Caco-2 (cell line): ENCODE data around the gene LOC128125822.

Experiments used
- BruUV-seq: library from RNA; stranded (reverse); fragments of 400-500 nt; replicated peaks from 2 replicates; lab custom pipeline; 2021; lab: Mats Ljungman, UMichigan
- CTCF ChIA-PET: fragments of 300-600 bp; sonication (Branson Sonifier 250); formaldehyde crosslinking; loops from one replicate; lab custom pipeline; 2022; ENCODE audit warnings: antibody characterized with exemption; lab: Charles Lee
- POLR2A ChIA-PET: fragments of 300-600 bp; sonication (Branson Sonifier 250); formaldehyde crosslinking; loops from one replicate; lab custom pipeline; 2022; ENCODE audit warnings: antibody characterized with exemption; lab: Charles Lee
- DNase-seq, 2 experiments: peaks; one replicate each; pipeline versions ENCODE4 v3.0.0 to v3.0.0-alpha.2; 2020 to 2022
- H3K27me3 ChIP-seq: replicated peaks from 2 replicates; pipeline ENCODE4 v1.6.0; 2011; ENCODE audit warnings: low read length; ENCODE audit not compliant: control insufficient read depth, insufficient read depth
- H3K36me3 ChIP-seq: 2 replicates; pipeline ENCODE4 v1.5.1; 2011; ENCODE audit warnings: low read length; ENCODE audit not compliant: control insufficient read depth, insufficient read depth
- H3K4me1 ChIP-seq: fragments of 250-450 bp; sonication (Bioruptor Pico); 2 replicates; pipeline ENCODE4 v1.5.1; 2020; ENCODE audit warnings: mild to moderate bottlenecking
- H3K4me3 ChIP-seq: 2 replicates; pipeline ENCODE4 v1.5.1; 2011; ENCODE audit warnings: low read depth, mild to moderate bottlenecking, control low read depth, low read length
- H3K9me3 ChIP-seq: fragments of 250-450 bp; sonication (Bioruptor Pico); 2 replicates; pipeline ENCODE4 v1.5.1; 2020; ENCODE audit warnings: mild to moderate bottlenecking, moderate library complexity
- H3K27ac Mint-ChIP-seq: one replicate; pipeline ENCODE4 v1.8.0; 2022; ENCODE audit warnings: mixed read lengths; ENCODE audit not compliant: unreplicated experiment
- H3K27me3 Mint-ChIP-seq: one replicate; pipeline ENCODE4 v1.8.0; 2022; ENCODE audit warnings: mixed read lengths; ENCODE audit not compliant: insufficient read depth, unreplicated experiment
- H3K36me3 Mint-ChIP-seq: one replicate; pipeline ENCODE4 v1.8.0; 2022; ENCODE audit warnings: mild to moderate bottlenecking, mixed read lengths; ENCODE audit not compliant: insufficient read depth, unreplicated experiment
- H3K4me1 Mint-ChIP-seq: one replicate; pipeline ENCODE4 v1.8.0; 2022; ENCODE audit warnings: low read depth, mixed read lengths; ENCODE audit not compliant: unreplicated experiment
- H3K4me3 Mint-ChIP-seq: one replicate; pipeline ENCODE4 v1.8.0; 2022; ENCODE audit warnings: mild to moderate bottlenecking, moderate library complexity, mixed read lengths; ENCODE audit not compliant: unreplicated experiment
- H3K9me3 Mint-ChIP-seq: one replicate; pipeline ENCODE4 v1.8.0; 2022; ENCODE audit warnings: mixed read lengths; ENCODE audit not compliant: unreplicated experiment
- CTCF ChIP-seq, 2 experiments: fragments of 200-600 bp in 1 of 2; IDR thresholded peaks; 1 replicate in 1 of 2; 2 replicates in 1 of 2; pipeline versions ENCODE4 v1.5.1 to v1.8.0; 2011 to 2022; ENCODE audit warnings: antibody characterized with exemption in 1 of 2, control low read depth in 1 of 2, inconsistent platforms in 1 of 2, low read depth in 1 of 2, low read length in 1 of 2, mild to moderate bottlenecking in 1 of 2, moderate library complexity in 1 of 2; ENCODE audit not compliant: insufficient read depth in 1 of 2, severe bottlenecking in 1 of 2, unreplicated experiment in 1 of 2
- intact Hi-C: fragments of 100-400 bp; cut with micrococcal nuclease; formaldehyde crosslinking; loops from one replicate; pipeline ENCODE4 v1.10.0; 2022; ENCODE audit not compliant: unreplicated experiment

Gene LOC128125822

GRCh38 chr6:63529498-63529897 is 42.8 kb upstream of the LOC128125822 start:
- TF ChIP-seq CTCF (IDR thresholded peaks at IDR 0.05; ENCODE audit: insufficient read depth in 1 of 2, low read depth in 1 of 2, low read length in 1 of 2, severe bottlenecking in 1 of 2, unreplicated experiment in 1 of 2), result no peak
- Mint-ChIP-seq H3K36me3 (no peaks in the 10 kb centered on the region), H3K4me3 (no peak overlapping the region), H3K9me3 (no peaks in the 10 kb centered on the region), H3K27ac (no peak overlapping the region), H3K4me1 (peaks cover 20% of the 10 kb centered on the region), H3K27me3 (no peaks in the 10 kb centered on the region)
- intact Hi-C loops, result no loop called here
- no TSS peak for BruUV-seq
- Histone ChIP-seq H3K4me3 (no peak overlapping the region), H3K27me3 (no peaks in the 10 kb centered on the region), H3K9me3 (no peaks in the 10 kb centered on the region; the same call in 1 of the 2 replicates), H3K4me1 (peaks cover 5% of the 10 kb centered on the region; the same call in 1 of the 2 replicates), H3K36me3 (no peaks in the 10 kb centered on the region)
- ChIA-PET POLR2A (no interaction called here), CTCF (no interaction called here)
- no peak for DNase-seq

DNA sequence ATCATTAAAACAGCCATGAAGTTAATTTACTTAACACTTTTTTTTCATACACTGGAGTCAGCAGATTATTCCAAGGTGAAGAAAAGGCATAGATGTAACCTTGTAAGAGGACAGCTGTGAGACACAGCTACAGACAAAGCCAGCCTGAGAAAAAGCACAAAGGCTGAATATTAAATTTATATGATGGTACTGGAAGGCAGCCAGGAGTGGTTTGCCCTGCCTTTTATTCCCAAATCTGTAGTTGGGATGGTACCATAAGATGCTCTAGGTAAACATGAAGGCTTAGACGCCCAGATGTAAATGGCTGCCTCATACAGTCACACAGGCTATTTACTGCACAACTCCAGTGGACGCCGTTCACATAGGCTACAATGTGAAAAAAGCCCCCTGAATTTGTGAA is 42.1 kb upstream of the LOC128125822 start:
- peaks cover 5% of the 10 kb centered on the region; the same call in 1 of the 2 replicates for H3K4me1 ChIP-seq
- no TSS peak for BruUV-seq
- H3K27ac Mint-ChIP-seq, result no peak overlapping the region
- intact Hi-C loops, result no loop called here
- no peak overlapping the region for H3K4me3 ChIP-seq
- peaks cover 20% of the 10 kb centered on the region for H3K4me1 Mint-ChIP-seq
- ChIA-PET CTCF (no interaction called here), POLR2A (no interaction called here)
- no peaks in the 10 kb centered on the region for H3K36me3 ChIP-seq
- H3K36me3 Mint-ChIP-seq, result no peaks in the 10 kb centered on the region
- H3K27me3 ChIP-seq, result no peaks in the 10 kb centered on the region
- no peaks in the 10 kb centered on the region for H3K9me3 ChIP-seq
- no peak overlapping the region for H3K4me3 Mint-ChIP-seq
- H3K27me3 Mint-ChIP-seq, result no peaks in the 10 kb centered on the region
- TF ChIP-seq CTCF (IDR thresholded peaks at IDR 0.05; ENCODE audit: insufficient read depth in 1 of 2, low read depth in 1 of 2, low read length in 1 of 2, severe bottlenecking in 1 of 2, unreplicated experiment in 1 of 2), result no peak
- DNase-seq, result no peak
- H3K9me3 Mint-ChIP-seq, result no peaks in the 10 kb centered on the region

GRCh38 chr6:63530991-63531390 is 41.3 kb upstream of the LOC128125822 start:
- H3K4me3 Mint-ChIP-seq, result no peak overlapping the region
- TF ChIP-seq CTCF (IDR thresholded peaks at IDR 0.05; ENCODE audit: insufficient read depth in 1 of 2, low read depth in 1 of 2, low read length in 1 of 2, severe bottlenecking in 1 of 2, unreplicated experiment in 1 of 2), result no peak
- Histone ChIP-seq H3K36me3 (no peaks in the 10 kb centered on the region), H3K27me3 (no peaks in the 10 kb centered on the region), H3K9me3 (no peaks in the 10 kb centered on the region), H3K4me1 (peaks cover 5% of the 10 kb centered on the region; the same call in 1 of the 2 replicates), H3K4me3 (no peak overlapping the region)
- ChIA-PET CTCF (no interaction called here), POLR2A (no interaction called here)
- H3K27ac Mint-ChIP-seq, result no peak overlapping the region
- no peaks in the 10 kb centered on the region for H3K27me3 Mint-ChIP-seq
- H3K4me1 Mint-ChIP-seq, result peaks cover 14% of the 10 kb centered on the region
- intact Hi-C loops, result no loop called here
- no TSS peak for BruUV-seq
- H3K9me3 Mint-ChIP-seq, result no peaks in the 10 kb centered on the region
- DNase-seq, result no peak
- no peaks in the 10 kb centered on the region for H3K36me3 Mint-ChIP-seq
